ENCODE measurements around the gene CEP162. TPM values are rescaled to one million over a fixed set of nuclear protein-coding genes. Genes with fewer than 3 reads are reported as not detected.
A peak's percentile ranks its signal among the peaks of the same experiment; 100 is the strongest.
"Not testable (repeated sequence)": the region's sequence is repeated elsewhere in the genome, so short reads cannot be mapped to it uniquely, and the experiment has no call there.

Gene CEP162
- total and polyA plus RNA-seq, 5 donors from 2014 or later = 2.2 to 6.0 (median 2.8) TPM

DNA sequence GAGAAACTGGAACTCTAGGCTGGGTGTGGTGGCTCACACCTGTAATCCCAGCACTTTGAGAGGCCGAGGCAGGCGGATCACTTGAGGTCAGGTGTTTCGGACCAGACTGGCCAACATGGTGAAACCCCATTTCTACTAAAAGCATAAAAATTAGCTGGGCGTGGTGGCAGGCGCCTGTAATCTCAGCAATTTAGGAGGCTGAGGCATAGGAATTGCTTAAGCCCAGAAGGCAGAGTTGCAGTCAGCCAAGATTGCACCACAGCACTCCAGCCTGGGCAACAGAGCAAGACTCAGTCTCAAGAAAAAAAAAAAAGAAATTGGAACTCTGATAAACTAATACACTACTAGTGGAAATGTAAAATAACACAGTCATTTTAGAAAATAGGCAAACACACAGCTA is 3.8 kb downstream of the CEP162 start:
- not testable (repeated sequence) for H3K9me3 Mint-ChIP-seq; H3K27me3 ChIP-seq (ENCODE audit: control insufficient read depth, insufficient read depth, low read length); H3K27ac ChIP-seq (ENCODE audit: insufficient read depth, low read length, poor library complexity, severe bottlenecking); DNase-seq; H3K4me3 ChIP-seq (ENCODE audit: low read depth, low read length); H3K36me3 Mint-ChIP-seq; H3K27me3 Mint-ChIP-seq; ATAC-seq (ENCODE audit: low read depth in 2 of 2); H3K4me1 ChIP-seq (ENCODE audit: control insufficient read depth, insufficient read depth, low read length, poor library complexity, severe bottlenecking); H3K9me3 ChIP-seq (ENCODE audit: control insufficient read depth in 2 of 2, low read length in 2 of 2); H3K36me3 ChIP-seq (ENCODE audit: control insufficient read depth, insufficient read depth, low read length)
- H3K4me3 Mint-ChIP-seq = peak overlapping the region in 1 of 4 donors; percentile 10
- H3K27ac Mint-ChIP-seq = peak overlapping the region in 1 of 3 donors; percentile 17
- H3K4me1 Mint-ChIP-seq = peaks cover 14 to 28% (median 22%) of the 10 kb centered on the region in 4 donors

GRCh38 chr6:84222426-84222825 is 5.0 kb downstream of the CEP162 start:
- no peak overlapping the region for H3K4me3 ChIP-seq (ENCODE audit: low read depth, low read length)
- H3K9me3 ChIP-seq (ENCODE audit: control insufficient read depth in 2 of 2, low read length in 2 of 2) = no peaks in the 10 kb centered on the region
- H3K36me3 ChIP-seq (ENCODE audit: control insufficient read depth, insufficient read depth, low read length) = no peaks in the 10 kb centered on the region
- no peak overlapping the region for H3K4me3 Mint-ChIP-seq
- peaks cover 6% of the 10 kb centered on the region for H3K4me1 ChIP-seq (ENCODE audit: control insufficient read depth, insufficient read depth, low read length, poor library complexity, severe bottlenecking)
- peaks cover 6% of the 10 kb centered on the region for H3K36me3 Mint-ChIP-seq
- ATAC-seq (ENCODE audit: low read depth in 2 of 2) (no peak), DNase-seq (no peak)
- peaks cover under 1% of the 10 kb centered on the region for H3K27me3 Mint-ChIP-seq
- no peaks in the 10 kb centered on the region for H3K27me3 ChIP-seq (ENCODE audit: control insufficient read depth, insufficient read depth, low read length)
- H3K9me3 Mint-ChIP-seq = no peaks in the 10 kb centered on the region
- peaks cover 14 to 21% (median 17%) of the 10 kb centered on the region in 4 donors for H3K4me1 Mint-ChIP-seq
- H3K27ac ChIP-seq (ENCODE audit: insufficient read depth, low read length, poor library complexity, severe bottlenecking) = no peak overlapping the region
- no peak overlapping the region for H3K27ac Mint-ChIP-seq

GRCh38 chr6:84220809-84221409 is 6.5 kb downstream of the CEP162 start:
- peak in 2 of 3 donors; percentile 19 to 41 for DNase-seq
- no peak for ATAC-seq (ENCODE audit: low read depth in 2 of 2)

DNA sequence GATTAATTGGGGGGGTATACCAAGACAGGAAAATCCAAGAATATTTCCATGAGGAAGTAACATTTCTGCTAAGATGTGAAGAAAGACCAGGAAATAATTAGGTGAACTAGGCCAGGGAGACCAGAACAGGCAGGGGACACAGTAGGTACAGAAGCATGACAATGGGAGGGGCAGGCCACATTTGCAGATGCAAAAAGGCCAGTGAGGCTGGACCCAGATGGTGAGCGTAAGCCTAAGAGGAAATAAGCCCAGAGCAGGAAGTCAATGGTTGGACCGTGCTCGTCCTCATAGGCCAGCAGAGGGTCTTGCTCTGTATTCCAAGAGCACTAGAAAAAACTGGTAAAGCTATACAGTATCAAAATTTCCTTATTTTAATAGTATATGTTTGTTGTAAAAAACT is 9.4 kb downstream of the CEP162 start:
- ATAC-seq (ENCODE audit: low read depth in 2 of 2) = no peak
- H3K27me3 ChIP-seq (ENCODE audit: control insufficient read depth, insufficient read depth, low read length) = no peaks in the 10 kb centered on the region
- Mint-ChIP-seq H3K4me1 (peaks cover 0 to 14% (median 4%) of the 10 kb centered on the region in 4 donors), H3K27ac (no peak overlapping the region), H3K36me3 (peaks cover 23% of the 10 kb centered on the region), H3K27me3 (no peaks in the 10 kb centered on the region), H3K4me3 (no peak overlapping the region), H3K9me3 (no peaks in the 10 kb centered on the region)
- H3K27ac ChIP-seq (ENCODE audit: insufficient read depth, low read length, poor library complexity, severe bottlenecking) = no peak overlapping the region
- H3K4me1 ChIP-seq (ENCODE audit: control insufficient read depth, insufficient read depth, low read length, poor library complexity, severe bottlenecking) = no peaks in the 10 kb centered on the region
- peaks cover 6% of the 10 kb centered on the region for H3K36me3 ChIP-seq (ENCODE audit: control insufficient read depth, insufficient read depth, low read length)
- no peak for DNase-seq
- H3K9me3 ChIP-seq (ENCODE audit: control insufficient read depth in 2 of 2, low read length in 2 of 2) = no peaks in the 10 kb centered on the region
- no peak overlapping the region for H3K4me3 ChIP-seq (ENCODE audit: low read depth, low read length)

More at GRCh38 chr6:84220809-84221409, 6.5 kb downstream of the CEP162 start:
- Mint-ChIP-seq H3K4me3 (peak overlapping the region in 2 of 4 donors; percentile 29 to 56), H3K27ac (no peak overlapping the region), H3K36me3 (peaks cover 12% of the 10 kb centered on the region), H3K9me3 (no peaks in the 10 kb centered on the region), H3K4me1 (peaks cover 5 to 19% (median 10%) of the 10 kb centered on the region in 4 donors), H3K27me3 (no peaks in the 10 kb centered on the region)
- no peaks in the 10 kb centered on the region for H3K27me3 ChIP-seq (ENCODE audit: control insufficient read depth, insufficient read depth, low read length)
- H3K27ac ChIP-seq (ENCODE audit: insufficient read depth, low read length, poor library complexity, severe bottlenecking) = no peak overlapping the region
- H3K9me3 ChIP-seq (ENCODE audit: control insufficient read depth in 2 of 2, low read length in 2 of 2) = no peaks in the 10 kb centered on the region
- no peak overlapping the region for H3K4me3 ChIP-seq (ENCODE audit: low read depth, low read length)
- no peaks in the 10 kb centered on the region for H3K36me3 ChIP-seq (ENCODE audit: control insufficient read depth, insufficient read depth, low read length)
- no peaks in the 10 kb centered on the region for H3K4me1 ChIP-seq (ENCODE audit: control insufficient read depth, insufficient read depth, low read length, poor library complexity, severe bottlenecking)

GRCh38 chr6:84213217-84213616 is 14.2 kb downstream of the CEP162 start:
- H3K4me1 ChIP-seq (ENCODE audit: control insufficient read depth, insufficient read depth, low read length, poor library complexity, severe bottlenecking) = no peaks in the 10 kb centered on the region
- H3K4me3 ChIP-seq (ENCODE audit: low read depth, low read length) = no peak overlapping the region
- Mint-ChIP-seq H3K27ac (no peak overlapping the region), H3K4me1 (peaks cover 0 to 6% (median 0%) of the 10 kb centered on the region in 4 donors), H3K36me3 (peaks cover 41% of the 10 kb centered on the region), H3K9me3 (no peaks in the 10 kb centered on the region), H3K4me3 (no peak overlapping the region), H3K27me3 (no peaks in the 10 kb centered on the region)
- H3K27ac ChIP-seq (ENCODE audit: insufficient read depth, low read length, poor library complexity, severe bottlenecking) = no peak overlapping the region
- H3K9me3 ChIP-seq (ENCODE audit: control insufficient read depth in 2 of 2, low read length in 2 of 2) = no peaks in the 10 kb centered on the region
- H3K27me3 ChIP-seq (ENCODE audit: control insufficient read depth, insufficient read depth, low read length) = no peaks in the 10 kb centered on the region
- DNase-seq = no peak
- ATAC-seq (ENCODE audit: low read depth in 2 of 2) = no peak
- H3K36me3 ChIP-seq (ENCODE audit: control insufficient read depth, insufficient read depth, low read length) = peaks cover 12% of the 10 kb centered on the region

- H3K36me3 Mint-ChIP-seq = peaks cover 41% of the 10 kb centered on the region
- ATAC-seq (ENCODE audit: low read depth in 2 of 2) = no peak
- H3K27me3 Mint-ChIP-seq = no peaks in the 10 kb centered on the region
Measured at GRCh38 chr6:84204011-84204410, 23.4 kb downstream of the CEP162 start.

DNA sequence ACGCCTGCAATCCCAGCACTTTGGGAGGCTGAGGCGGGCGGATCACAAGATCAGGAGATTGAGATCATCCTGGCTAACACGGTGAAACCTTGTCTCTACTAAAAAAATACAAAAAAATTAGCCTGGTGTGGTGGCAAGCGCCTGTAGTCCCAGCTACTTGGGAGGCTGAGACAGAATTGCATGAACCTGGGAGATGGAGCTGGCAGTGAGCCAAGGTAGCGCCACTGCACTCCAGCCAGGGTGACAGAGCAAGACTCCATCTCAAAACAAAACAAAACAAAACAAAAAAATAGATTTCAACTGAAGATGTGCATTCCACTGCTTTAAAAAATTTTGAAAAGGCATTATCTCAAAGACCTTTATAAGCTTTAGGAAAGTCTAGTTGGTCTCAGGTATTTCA is 27.5 kb downstream of the CEP162 start:
- not testable (repeated sequence) for H3K27ac Mint-ChIP-seq; H3K27ac ChIP-seq (ENCODE audit: insufficient read depth, low read length, poor library complexity, severe bottlenecking); H3K9me3 ChIP-seq (ENCODE audit: control insufficient read depth in 2 of 2, low read length in 2 of 2); H3K27me3 Mint-ChIP-seq; H3K4me1 ChIP-seq (ENCODE audit: control insufficient read depth, insufficient read depth, low read length, poor library complexity, severe bottlenecking); H3K4me3 ChIP-seq (ENCODE audit: low read depth, low read length); ATAC-seq (ENCODE audit: low read depth in 2 of 2); H3K27me3 ChIP-seq (ENCODE audit: control insufficient read depth, insufficient read depth, low read length); H3K9me3 Mint-ChIP-seq; H3K4me1 Mint-ChIP-seq; H3K4me3 Mint-ChIP-seq; DNase-seq
- peaks cover 15% of the 10 kb centered on the region for H3K36me3 ChIP-seq (ENCODE audit: control insufficient read depth, insufficient read depth, low read length)
- H3K36me3 Mint-ChIP-seq = peaks cover 33% of the 10 kb centered on the region

More at GRCh38 chr6:84204011-84204410, 23.4 kb downstream of the CEP162 start:
- Histone ChIP-seq H3K9me3 (ENCODE audit: control insufficient read depth in 2 of 2, low read length in 2 of 2) (no peaks in the 10 kb centered on the region), H3K27me3 (ENCODE audit: control insufficient read depth, insufficient read depth, low read length) (no peaks in the 10 kb centered on the region), H3K27ac (ENCODE audit: insufficient read depth, low read length, poor library complexity, severe bottlenecking) (no peak overlapping the region), H3K4me1 (ENCODE audit: control insufficient read depth, insufficient read depth, low read length, poor library complexity, severe bottlenecking) (no peaks in the 10 kb centered on the region), H3K4me3 (ENCODE audit: low read depth, low read length) (no peak overlapping the region), H3K36me3 (ENCODE audit: control insufficient read depth, insufficient read depth, low read length) (peaks cover 8% of the 10 kb centered on the region)
- Mint-ChIP-seq H3K4me1 (peaks cover 0 to 5% (median 0%) of the 10 kb centered on the region in 4 donors), H3K27ac (no peak overlapping the region), H3K9me3 (peaks cover 0 to 5% (median 0%) of the 10 kb centered on the region in 7 donors), H3K4me3 (no peak overlapping the region)
- no peak for DNase-seq

DNA sequence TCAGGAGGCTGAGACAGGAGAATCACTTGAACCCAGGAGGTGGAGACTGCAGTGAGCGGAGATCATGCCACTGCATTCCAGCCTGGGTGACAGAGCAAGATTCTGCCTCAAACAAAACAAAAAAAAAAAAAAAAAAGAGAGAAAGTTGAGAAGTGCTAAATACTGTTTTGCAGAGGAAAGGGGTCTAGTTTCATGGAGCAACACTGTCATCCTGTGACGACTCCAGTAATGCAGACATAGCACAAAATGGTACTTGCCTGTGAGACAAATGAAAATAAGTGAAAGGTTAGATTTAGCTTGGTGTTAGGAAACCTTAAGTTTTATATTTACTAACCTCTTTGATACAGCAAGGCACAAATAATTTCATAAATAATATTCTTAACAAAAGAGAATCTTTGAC is 29.7 kb downstream of the CEP162 start:
- no peak overlapping the region for H3K4me3 Mint-ChIP-seq
- H3K27me3 ChIP-seq (ENCODE audit: control insufficient read depth, insufficient read depth, low read length) = no peaks in the 10 kb centered on the region
- no peak overlapping the region for H3K27ac ChIP-seq (ENCODE audit: insufficient read depth, low read length, poor library complexity, severe bottlenecking)
- no peaks in the 10 kb centered on the region for H3K27me3 Mint-ChIP-seq
- H3K36me3 ChIP-seq (ENCODE audit: control insufficient read depth, insufficient read depth, low read length) = peaks cover 25% of the 10 kb centered on the region
- H3K4me1 Mint-ChIP-seq = peaks cover 0 to 10% (median 0%) of the 10 kb centered on the region in 4 donors
- no peak overlapping the region for H3K27ac Mint-ChIP-seq
- no peak for DNase-seq
- no peaks in the 10 kb centered on the region for H3K4me1 ChIP-seq (ENCODE audit: control insufficient read depth, insufficient read depth, low read length, poor library complexity, severe bottlenecking)
- no peaks in the 10 kb centered on the region for H3K9me3 ChIP-seq (ENCODE audit: control insufficient read depth in 2 of 2, low read length in 2 of 2)
- H3K36me3 Mint-ChIP-seq = peaks cover 33% of the 10 kb centered on the region
- no peak for ATAC-seq (ENCODE audit: low read depth in 2 of 2)
- no peak overlapping the region for H3K4me3 ChIP-seq (ENCODE audit: low read depth, low read length)
- peaks cover 0 to 1% (median 0%) of the 10 kb centered on the region in 7 donors for H3K9me3 Mint-ChIP-seq

All from CD4-positive, CD25-positive, alpha-beta regulatory T cell (primary cell).